ENCODE data around the gene RPS4Y1. TPM values are rescaled to one million over a fixed set of nuclear protein-coding genes. Genes with fewer than 3 reads are reported as not detected.

RPS4Y1 gene
- total and polyA plus RNA-seq, 3 donors from 2014 or later = 143 to 287 (median 235) TPM

DNA sequence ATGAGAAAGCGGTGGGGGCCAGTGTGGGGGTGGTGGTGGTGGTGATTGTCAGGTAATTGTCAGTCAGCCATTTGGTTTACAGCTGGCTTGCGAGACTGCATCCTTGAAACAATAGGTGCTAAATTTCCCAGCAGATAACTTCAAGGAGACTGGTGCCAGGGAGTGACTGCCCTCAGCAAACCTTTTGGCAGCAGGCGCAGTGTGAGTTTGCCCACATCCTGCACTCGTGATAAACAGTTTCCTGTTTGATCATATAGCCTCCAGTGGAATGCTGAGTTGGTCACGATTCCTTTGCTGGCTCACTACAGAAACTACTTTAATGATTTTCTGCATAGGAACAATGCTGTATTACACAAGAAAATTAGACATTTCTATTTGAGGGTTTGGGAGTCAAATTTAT lies 46.0 kb downstream of the RPS4Y1 start:
- no peak overlapping the region for H3K4me3 ChIP-seq
- H3K9me3 ChIP-seq = no peaks in the 10 kb centered on the region
- DNase-seq = no peak
- 47 to 58% methylated on average over 2 to 5 of the region's 5 CpGs for WGBS, 2 donors
- no peaks in the 10 kb centered on the region for H3K36me3 ChIP-seq (ENCODE audit: low read depth, missing control alignments)
- intact Hi-C loops (cut with DNase I; ENCODE audit: low total_unique reads) = no loop called here
- no peaks in the 10 kb centered on the region for H3K27me3 ChIP-seq
- no peak for TF ChIP-seq POLR2A (IDR thresholded peaks at IDR 0.05)
- TF ChIP-seq, protein P1, sequence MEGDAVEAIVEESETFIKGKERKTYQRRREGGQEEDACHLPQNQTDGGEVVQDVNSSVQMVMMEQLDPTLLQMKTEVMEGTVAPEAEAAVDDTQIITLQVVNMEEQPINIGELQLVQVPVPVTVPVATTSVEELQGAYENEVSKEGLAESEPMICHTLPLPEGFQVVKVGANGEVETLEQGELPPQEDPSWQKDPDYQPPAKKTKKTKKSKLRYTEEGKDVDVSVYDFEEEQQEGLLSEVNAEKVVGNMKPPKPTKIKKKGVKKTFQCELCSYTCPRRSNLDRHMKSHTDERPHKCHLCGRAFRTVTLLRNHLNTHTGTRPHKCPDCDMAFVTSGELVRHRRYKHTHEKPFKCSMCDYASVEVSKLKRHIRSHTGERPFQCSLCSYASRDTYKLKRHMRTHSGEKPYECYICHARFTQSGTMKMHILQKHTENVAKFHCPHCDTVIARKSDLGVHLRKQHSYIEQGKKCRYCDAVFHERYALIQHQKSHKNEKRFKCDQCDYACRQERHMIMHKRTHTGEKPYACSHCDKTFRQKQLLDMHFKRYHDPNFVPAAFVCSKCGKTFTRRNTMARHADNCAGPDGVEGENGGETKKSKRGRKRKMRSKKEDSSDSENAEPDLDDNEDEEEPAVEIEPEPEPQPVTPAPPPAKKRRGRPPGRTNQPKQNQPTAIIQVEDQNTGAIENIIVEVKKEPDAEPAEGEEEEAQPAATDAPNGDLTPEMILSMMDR (IDR thresholded peaks at IDR 0.05) = no peak
- H3K27ac ChIP-seq = no peak overlapping the region
- no peaks in the 10 kb centered on the region for H3K4me1 ChIP-seq

- H3K27ac ChIP-seq = no peak overlapping the region
- H3K36me3 ChIP-seq (ENCODE audit: low read depth, missing control alignments) = no peaks in the 10 kb centered on the region
- WGBS, 2 donors = 57 to 67% methylated on average over 3 of the region's 3 CpGs
- no peak for TF ChIP-seq POLR2A (IDR thresholded peaks at IDR 0.05)
- TF ChIP-seq, protein P1 (IDR thresholded peaks at IDR 0.05) = no peak
- DNase-seq = no peak
- H3K9me3 ChIP-seq = no peaks in the 10 kb centered on the region
- H3K27me3 ChIP-seq = no peaks in the 10 kb centered on the region
- intact Hi-C loops (cut with DNase I; ENCODE audit: low total_unique reads) = no loop called here
- H3K4me3 ChIP-seq = no peak overlapping the region
- H3K4me1 ChIP-seq = no peaks in the 10 kb centered on the region
Observed at GRCh38 chrY:2887955-2888354, 46.6 kb downstream of the RPS4Y1 start.

GRCh38 chrY:2893471-2893870 lies 52.1 kb downstream of the RPS4Y1 start:
- WGBS, 2 donors = 83 to 85% methylated on average over 1 of the region's 1 CpG
- Histone ChIP-seq H3K4me3 (no peak overlapping the region), H3K27me3 (no peaks in the 10 kb centered on the region), H3K4me1 (no peaks in the 10 kb centered on the region), H3K36me3 (ENCODE audit: low read depth, missing control alignments) (no peaks in the 10 kb centered on the region), H3K27ac (no peak overlapping the region), H3K9me3 (no peaks in the 10 kb centered on the region)
- TF ChIP-seq, protein P1 (IDR thresholded peaks at IDR 0.05) = no peak
- TF ChIP-seq POLR2A (IDR thresholded peaks at IDR 0.05) = no peak
- DNase-seq = no peak
- intact Hi-C loops (cut with DNase I; ENCODE audit: low total_unique reads) = no loop called here

DNA sequence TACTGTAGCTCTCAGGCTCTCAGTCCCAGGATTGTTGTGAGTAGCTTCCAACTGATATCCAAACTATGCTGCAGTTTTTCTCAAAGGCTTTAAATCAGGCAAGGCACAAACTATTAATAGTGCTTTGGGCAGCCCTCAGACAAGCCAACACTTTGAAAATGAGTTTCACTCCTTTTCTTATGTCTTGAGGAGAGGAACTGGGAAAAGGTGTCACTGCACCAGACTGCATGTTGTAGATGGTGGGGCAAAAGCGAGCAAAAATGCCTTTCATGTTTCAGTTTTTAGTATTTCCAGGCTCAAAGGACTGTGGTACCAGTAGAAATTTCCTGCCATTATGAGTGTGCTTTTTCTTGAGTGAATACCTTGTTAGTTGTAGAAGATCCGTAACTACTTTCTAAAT lies 54.6 kb downstream of the RPS4Y1 start:
- Histone ChIP-seq H3K36me3 (ENCODE audit: low read depth, missing control alignments) (no peaks in the 10 kb centered on the region), H3K9me3 (no peaks in the 10 kb centered on the region), H3K4me1 (no peaks in the 10 kb centered on the region), H3K27ac (no peak overlapping the region), H3K27me3 (no peaks in the 10 kb centered on the region), H3K4me3 (no peak overlapping the region)
- no peak for DNase-seq
- intact Hi-C loops (cut with DNase I; ENCODE audit: low total_unique reads) = no loop called here
- 70 to 74% methylated on average over 2 of the region's 2 CpGs for WGBS, 2 donors
- TF ChIP-seq, protein P1 (IDR thresholded peaks at IDR 0.05) = no peak
- TF ChIP-seq POLR2A (IDR thresholded peaks at IDR 0.05) = no peak

DNA sequence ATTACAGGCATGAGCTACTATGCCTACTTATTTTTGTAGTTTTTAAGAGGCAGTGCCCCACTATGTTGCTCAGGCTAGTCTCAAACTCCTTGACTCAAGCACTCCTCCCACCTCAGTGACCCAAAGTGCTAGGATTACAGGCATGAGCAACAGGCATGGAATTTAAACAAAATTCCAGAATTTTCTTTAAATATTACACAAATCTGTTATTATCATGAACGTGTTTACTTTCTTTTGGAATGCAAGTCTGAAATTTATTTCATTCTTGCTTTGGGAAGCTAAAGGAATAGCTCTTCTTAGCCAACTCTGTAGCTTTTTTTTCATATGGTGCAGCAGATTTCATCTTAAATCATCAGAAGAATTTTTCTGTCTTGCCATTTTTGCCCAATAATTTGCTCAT lies 66.0 kb downstream of the RPS4Y1 start:
- H3K4me1 ChIP-seq = no peaks in the 10 kb centered on the region
- no peak overlapping the region for H3K27ac ChIP-seq
- intact Hi-C loops (cut with DNase I; ENCODE audit: low total_unique reads) = no loop called here
- H3K9me3 ChIP-seq = no peaks in the 10 kb centered on the region
- no peaks in the 10 kb centered on the region for H3K27me3 ChIP-seq
- TF ChIP-seq, protein P1 (IDR thresholded peaks at IDR 0.05) = no peak
- no peak for TF ChIP-seq POLR2A (IDR thresholded peaks at IDR 0.05)
- H3K4me3 ChIP-seq = no peak overlapping the region
- H3K36me3 ChIP-seq (ENCODE audit: low read depth, missing control alignments) = no peaks in the 10 kb centered on the region
- DNase-seq = no peak
- 30 to 69% methylated on average over 1 of the region's 1 CpG for WGBS, 2 donors

Data from testis (tissue), 3 donors.